HTERT RPE-1 (cell line): ENCODE results near the gene MAP1B.
"Not testable (repeated sequence)": the region's sequence is repeated elsewhere in the genome, so short reads cannot be mapped to it uniquely, and the experiment has no call there.

Experiments used
- in situ Hi-C: fragments of 300-500 bp; cut with MboI; formaldehyde crosslinking; loops from 4 replicates; pipeline ENCODE4 v1.14.3; 2020; ENCODE audit warnings: low sequenced_read_pairs

Gene MAP1B

DNA sequence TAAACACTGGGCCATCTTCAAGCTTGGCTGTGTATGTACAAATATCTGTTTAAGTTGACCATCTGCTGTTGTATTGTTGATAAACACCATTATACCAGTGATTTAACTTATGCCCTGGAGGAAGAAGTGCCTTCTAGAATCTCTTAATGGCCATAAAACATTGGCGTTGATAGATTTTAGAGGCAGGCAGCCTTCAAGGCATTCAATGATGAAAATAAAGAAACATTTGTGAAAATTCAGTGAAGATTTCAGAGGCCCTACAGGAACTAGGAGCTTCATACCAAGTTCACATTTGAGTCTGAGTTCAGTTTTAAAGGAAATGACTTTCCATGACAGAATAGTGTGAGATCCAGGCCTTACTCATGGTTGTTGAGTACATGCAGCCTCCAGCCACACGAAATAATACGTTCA lies 52.2 kb downstream of the MAP1B start:
- in situ Hi-C loops: no loop called here

DNA sequence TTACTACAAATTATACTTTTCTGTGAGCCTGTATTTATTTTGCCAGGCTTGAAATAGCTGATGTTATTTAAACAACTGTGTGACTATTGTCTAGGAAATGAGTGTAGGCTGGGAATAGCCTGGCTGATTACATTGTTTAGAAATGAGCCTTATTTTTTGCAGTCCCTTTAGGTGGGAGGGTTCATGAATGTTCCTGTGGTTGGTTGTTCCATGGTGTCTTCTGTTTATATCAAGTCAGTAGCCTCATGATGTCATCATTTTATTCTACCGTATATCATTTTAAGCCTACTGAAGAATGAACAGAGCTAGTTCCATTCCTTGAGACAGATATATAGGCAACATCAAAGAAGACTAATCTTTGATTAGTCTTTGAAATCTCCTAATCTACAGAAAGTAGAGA lies 53.1 kb downstream of the MAP1B start:
- in situ Hi-C loops: no loop called here

DNA sequence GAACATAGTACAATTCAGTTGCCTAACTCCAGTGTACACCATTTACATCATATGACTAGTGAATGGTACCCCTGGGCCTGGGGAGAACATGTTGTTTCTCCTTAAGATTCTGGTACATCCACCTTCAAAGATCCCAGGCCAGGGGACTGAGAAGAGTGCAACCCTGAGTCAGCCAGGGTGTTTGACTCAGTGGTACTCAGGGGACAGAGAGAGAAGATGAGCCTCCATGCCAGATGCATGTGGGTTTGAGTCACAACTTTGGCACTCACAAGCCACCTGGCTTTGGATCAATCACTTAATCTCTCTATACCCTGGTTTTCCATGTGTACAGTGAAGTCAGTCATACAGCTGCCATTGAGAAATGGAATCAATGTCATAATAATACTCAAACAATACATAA lies 53.7 kb downstream of the MAP1B start:
- in situ Hi-C loops: no loop called here

DNA sequence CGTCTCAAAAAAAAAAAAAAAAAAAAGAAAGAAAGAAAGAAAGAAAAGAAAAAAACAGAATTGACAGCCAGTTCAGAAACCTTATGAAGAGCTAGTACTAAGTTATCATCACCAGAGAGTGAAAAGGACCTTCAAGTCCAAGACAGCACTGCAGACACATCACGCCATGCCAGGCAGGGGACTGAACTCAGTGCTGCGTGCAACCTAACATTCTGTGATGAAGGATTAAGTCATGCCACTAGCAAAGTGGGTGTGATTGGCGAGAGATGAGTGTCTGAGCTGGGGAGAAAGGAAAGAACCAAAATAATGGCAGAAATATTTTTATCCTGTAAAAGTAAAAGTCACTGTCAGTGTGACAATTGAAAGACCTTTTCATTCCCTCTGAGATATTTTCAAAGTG lies 54.7 kb downstream of the MAP1B start:
- in situ Hi-C loops: no loop called here

DNA sequence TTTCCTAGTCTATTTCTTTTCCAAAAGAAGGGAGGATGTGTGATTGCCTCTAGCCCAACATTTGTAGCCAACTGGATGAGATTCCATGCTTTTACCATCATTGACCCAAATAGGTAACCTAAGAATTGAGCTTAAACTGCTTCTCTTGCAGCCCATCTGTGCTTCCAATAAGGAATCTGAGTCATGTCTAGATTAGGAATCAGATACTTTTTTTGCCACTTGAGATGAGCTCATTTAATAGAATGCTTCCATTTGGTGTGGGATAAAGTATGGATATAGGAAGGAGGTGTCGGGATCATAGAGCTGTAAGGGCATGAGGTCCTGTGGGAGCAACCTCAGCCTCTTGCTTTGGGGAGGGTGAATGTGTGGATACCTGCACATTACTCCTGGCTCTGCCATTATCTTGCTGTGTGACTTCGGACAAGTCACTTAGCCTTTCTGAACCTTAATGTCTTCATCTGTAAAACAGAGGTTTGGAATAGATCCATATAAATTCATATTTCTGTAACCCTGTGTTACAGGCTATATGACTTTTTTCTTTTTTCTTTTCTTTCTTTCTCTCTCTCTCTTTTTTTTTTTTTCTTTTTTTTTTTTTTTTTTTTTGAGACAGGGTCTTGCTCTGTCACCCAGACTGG lies 56.2 kb downstream of the MAP1B start:
- in situ Hi-C loops: no loop called here

DNA sequence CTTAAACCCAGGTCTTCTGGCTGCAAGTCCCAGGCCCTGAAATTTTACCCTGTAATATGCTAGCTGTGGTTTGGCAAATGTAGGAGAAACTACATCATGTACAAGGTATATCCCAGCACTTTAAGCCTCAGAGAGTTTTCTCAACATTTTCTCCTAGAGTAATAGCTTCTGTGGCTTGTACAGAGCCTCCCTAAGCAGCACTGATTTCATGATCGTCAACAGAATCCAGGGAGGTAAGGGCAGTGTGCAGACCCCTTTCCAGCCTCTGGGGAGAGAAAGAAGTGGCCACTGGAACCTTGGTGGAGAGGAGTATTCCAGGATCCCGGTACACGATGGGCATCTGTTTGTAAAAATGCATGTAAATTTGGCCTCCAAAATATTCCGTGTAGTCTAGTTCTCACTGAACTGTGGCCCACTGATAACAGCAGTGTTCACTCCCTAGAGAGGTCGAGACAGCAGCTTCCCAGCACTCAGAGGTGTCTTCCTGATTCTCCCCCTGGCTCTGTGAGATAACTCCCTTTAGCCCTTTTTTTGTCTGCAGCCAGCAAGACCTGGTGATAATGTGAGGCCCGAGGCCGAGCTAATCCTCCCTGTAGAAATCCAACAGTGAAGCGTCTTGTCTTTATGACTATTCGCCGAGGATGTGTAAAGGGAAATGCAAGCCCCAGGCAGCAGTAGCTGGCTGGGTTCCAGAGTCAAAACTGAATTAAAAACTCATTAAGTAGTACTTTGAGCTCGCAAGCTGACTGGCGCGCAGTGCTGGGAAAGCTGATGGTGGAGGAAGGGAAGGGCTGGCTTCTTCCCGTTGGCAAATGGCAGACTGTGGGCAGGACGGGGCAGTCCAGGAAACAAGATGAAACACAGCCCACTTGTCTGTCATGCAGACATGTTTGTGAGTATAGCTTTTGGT lies 59.0 kb downstream of the MAP1B start:
- in situ Hi-C loops: no loop called here

DNA sequence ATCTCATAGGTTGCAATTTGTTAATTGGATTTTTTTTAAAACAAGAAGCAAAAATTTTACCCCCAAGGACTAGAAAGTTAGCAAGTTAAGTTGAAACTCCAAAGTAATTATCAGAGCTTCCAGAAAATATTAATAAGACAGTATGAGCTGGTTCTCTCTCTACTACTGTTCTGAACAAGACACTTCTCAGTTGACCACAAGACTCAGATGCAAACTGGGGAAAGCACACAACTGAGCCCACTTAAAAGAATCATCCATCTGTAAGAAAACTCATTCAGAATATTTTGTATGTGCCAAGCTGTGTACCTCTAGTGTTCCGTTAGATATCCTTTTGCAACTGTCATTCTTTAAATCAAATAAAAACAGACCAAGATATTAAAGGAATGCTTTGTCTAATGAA lies 60.0 kb downstream of the MAP1B start:
- in situ Hi-C loops: no loop called here

DNA sequence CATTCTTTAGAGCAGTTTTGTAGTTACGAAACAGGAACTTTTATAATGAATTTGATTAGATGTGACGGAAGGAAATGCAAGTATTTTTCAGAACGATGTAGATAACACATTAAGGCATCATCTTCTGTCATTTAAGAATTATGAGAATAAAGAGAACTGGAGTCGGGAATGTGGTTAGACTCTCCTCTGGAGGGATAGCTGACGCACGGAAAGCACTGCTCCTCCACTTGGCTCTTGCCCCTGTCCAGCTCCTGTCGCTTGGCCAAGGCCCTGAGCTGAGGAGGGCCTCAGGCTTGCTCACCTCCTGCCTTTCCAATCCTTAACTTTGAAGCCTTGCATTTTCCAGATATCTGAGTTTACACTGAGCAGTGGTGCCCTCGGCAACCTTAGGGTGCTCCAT lies 60.5 kb downstream of the MAP1B start:
- in situ Hi-C loops: no loop called here

DNA sequence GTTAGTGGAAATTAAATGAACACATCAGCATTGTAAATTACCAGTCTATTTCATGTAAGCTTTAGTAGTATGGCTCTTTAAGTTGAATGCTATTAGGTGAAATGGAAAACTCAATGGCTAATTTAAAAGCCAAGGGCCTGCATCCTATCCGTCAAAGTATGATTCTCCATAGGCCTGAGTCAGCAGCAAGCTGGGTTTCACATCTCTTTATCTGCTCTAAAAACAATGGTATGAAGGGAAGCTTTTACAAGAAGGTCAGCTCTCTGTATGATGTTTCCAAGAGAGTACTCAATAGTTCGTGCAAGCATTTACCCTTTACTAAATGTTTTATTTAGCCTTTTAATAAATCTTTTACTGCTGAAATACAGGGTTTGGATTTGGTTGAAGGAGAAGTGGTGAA lies 62.8 kb downstream of the MAP1B start:
- in situ Hi-C loops: no loop called here

DNA sequence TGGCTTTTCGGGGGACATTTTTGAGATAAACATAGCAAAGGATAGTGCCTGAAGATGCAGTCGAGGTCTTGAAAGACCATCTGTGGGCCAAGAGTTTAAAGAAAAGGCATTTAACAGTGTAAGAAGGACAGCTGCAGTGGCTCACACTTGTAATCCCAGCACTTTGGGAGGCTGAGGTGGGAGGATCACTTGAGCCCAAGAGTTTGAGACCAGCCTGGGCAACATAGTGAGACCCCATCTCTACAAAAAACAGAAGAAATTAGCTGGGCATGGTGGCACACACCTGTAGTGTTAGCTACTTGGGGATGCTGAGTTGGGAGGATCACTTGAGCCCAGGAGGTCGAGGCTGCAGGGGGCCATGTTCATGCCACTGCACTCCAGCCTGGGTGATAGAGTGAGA lies 63.9 kb downstream of the MAP1B start:
- in situ Hi-C loops: not testable (repeated sequence)

DNA sequence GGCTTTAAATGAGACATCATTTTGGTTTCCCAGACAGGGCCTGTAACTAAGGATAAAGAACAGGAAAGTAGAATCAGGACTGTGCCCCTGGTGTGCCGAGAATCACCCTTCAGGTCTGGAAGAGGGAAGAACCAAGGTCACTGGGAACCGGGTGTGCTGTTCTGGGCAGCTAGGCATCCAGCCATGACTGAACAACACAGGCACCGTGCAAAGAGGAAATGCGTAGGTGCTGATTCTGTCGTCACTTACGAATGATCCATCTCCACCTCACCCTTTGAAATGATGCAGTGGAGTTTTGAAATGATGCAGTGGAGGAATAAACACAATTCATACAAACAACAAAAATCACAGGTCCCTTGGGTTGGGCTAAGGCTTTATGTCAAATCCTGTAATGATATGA lies 64.4 kb downstream of the MAP1B start:
- in situ Hi-C loops: no loop called here

DNA sequence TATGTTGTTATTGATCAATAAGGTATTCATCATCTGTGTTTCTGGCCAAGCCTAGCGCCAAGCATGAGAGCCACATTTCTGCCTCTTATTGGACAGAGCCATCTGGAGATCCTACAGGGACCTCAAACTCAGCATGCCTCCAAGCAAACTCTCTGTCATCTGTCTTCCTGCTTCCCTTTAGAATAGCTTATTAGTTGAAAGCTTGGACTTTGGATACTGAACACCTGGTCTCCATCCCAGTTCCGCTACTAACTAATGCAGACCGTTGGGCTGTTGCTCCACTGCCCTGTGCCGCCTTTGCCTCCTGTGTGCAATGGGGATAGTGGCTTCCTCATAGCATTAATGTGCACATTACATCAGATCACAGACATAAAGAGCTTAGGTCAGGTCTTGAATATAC lies 65.5 kb downstream of the MAP1B start:
- in situ Hi-C loops: no loop called here

DNA sequence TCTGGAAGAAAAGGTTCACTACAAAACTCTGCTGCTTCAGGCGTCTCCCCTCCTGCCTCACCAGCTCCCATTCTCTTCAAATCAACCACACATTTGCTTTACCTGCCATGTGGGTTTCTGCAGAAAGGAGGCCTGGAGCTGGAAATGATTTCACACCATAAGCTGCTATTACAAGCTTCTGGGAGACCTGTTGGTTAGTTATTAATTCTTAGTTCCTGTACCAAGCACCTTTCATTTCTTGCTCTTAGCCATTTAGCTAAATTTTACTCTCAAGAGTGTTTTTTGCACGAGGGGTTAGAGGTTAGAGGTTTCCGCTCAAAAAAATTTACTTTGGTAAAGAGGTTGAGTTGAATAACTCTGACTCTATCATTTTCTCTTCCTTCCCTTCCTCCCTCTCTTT lies 70.3 kb downstream of the MAP1B start:
- in situ Hi-C loops: no loop called here

DNA sequence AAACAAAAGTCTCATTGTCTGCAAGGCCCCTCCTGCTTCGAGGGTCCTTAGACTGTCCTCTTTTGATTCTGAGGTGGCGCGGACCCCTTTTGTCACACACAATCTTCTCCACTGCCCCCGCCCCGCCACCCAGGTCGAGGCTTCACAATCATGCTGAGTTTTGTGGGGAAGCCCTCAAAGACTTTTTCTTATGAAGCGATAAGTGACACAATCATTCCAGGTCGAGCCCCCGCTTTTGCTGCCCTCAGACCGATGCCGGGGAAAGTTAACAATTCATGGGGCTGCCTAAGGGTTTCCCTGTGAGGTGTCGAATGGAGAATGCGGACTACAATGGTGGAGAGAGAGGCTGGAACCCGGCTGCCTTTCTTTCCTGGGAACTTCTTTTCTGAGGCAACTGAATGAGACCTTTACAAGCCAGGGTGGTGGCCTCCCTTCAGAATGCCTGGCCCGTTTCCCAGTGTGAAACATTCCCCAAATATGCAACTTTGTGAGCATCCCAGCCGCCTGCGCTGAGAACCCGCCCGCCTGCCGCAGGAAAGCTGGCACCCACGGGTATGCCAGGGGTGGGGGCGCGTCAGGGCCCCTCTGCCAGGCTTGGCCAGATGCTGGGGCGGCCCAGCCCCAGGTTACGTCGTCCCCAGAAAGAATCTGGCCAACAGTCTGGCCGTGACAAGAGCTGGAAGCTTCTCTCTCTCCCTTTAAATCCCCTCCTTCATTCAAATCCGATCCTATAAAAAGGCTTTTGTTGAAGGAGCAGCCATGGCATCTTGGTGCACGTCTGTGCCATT lies 71.9 kb downstream of the MAP1B start:
- in situ Hi-C loops: no loop called here

DNA sequence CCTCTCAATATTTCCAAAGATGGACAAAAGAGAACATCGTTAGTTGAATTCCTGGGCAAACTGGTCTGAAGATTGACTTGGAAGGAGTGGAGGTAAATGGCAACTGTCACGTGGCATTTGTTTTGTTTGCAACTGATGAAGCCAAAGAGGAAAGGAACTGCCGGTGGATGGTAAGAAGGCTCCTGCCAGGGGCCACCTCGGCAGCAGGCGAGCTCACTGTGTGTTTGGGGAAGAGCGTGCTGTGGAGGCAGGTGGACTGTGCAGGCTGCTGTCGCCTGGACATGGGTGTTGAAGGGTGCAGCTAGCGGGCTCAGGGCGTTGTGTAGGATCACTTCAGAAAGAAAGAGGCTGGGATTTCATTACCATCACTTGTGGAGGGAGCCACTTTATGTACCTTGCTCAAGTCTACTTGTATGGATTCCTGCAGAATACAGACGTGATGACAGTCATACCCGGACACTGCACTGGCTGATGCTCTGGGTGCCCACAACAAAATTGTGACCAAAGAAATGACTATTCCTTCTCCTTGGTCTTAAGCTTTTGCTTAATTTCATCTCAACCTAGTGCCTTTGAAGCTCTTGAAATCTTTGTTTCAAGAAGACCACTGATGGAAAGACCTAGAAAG lies 72.7 kb downstream of the MAP1B start:
- in situ Hi-C loops: no loop called here

DNA sequence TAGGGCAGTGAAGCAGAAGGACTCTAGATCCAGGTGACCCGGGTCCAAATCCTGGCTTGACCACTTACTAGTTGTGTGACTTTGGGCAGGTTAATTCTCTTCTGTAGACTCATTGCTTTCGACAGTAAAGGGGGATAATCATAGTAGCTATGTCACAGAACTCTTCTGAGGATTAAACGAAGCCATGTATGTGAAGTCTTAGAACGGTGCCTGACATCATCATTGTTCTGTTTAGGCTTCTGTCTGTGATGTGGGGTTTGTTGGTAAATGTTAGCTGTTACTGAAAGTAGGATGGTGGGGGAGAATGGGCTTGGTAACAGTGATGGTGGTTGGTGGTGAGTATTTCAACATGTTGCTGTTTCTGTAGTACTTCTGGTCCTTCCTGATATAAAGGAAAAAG lies 73.7 kb downstream of the MAP1B start:
- in situ Hi-C loops: no loop called here

DNA sequence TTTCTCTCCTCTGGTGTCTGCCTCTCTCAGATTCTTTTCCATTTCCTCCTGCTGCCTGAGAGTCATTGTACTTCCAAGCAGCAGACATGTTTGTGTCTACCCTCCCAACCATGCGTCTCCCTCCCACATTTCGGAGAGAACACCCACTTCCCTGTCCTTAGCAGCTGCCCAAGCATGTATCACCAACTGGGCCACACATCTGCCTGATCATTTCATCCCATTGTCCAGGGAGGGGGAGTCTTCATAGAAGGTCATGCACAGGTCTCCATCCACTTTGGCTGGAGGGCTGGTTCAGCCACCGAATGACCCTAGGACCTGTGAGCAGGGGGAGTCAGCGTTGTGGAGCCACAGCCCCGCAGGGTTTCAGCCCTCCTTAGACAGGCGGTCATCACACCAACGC lies 75.4 kb downstream of the MAP1B start:
- in situ Hi-C loops: no loop called here

DNA sequence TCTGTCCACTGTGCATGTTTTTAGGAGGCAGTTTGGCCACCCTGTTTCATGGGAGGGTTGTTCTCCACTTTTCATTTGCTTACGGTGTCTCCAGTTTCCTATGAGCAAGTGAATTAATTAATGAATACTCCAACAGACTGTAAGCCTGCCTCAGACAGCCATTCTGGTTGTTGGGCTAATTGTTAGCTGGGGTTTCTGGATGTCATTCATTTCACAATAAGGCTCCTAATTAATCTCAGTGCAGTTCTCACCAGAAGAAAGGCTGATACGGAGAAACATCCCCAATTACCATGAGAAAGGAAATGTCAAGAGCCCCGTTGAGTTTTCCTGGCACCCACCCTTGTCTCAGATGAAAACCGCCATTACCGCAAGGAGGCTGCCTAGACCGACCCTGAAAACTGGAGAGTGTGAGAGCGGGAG lies 75.8 kb downstream of the MAP1B start:
- in situ Hi-C loops: no loop called here

DNA sequence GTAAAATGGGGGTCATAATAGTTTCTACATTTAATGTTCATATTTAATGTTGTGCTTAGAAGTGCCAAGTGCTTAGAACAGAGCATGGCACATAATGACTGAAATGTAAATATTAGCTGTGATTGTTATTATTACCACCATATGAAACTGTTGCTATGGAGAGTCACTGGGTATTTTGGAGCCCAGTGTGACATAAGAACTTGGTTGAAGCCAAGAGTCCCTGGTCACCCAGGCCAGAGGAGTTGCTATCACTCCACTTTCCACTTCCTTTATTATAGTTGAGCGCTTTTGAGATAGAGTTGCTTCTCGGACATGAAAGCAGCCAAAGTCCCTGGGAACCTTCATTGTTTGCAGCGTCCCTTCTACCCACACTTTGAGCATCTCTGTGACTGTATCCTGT lies 77.1 kb downstream of the MAP1B start:
- in situ Hi-C loops: no loop called here

DNA sequence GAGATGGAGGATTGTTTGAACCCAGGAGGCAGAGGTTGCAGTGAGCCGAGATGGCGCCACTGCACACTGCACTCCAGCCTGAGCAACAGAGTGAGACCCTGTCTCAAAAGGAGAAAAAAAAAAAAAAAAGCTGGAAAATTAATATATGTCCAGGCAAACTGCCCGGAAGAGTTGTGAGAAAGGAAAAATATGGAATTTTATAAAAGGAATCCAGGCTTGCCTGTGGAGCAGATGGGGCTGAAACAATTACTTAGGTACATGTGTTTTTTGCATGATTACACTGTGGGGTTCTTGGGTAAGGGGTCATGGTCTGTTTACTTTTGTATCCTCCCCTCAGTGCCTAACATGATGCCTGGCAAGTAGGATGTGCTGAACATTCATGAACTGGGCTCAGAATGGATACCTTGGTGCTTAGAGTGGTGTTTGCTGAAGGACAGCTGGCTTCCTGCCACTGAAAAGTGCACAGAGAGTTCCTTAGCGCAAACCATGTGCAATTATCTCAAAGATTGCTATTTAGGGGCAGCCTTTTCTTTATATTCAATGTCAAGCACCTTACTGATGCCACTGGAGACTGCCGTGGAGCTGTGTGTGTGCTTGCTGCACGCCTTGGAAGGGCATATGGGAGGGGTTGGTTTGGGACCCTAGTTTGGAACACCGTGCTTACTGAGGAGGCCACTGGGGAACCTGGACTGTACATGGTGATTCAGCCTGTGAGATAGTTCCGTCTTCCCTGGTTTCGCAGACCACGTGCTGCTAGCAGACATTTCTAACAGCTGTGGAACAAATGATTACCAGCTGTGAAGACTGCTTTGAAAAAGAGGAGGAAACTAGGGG lies 78.4 kb downstream of the MAP1B start:
- in situ Hi-C loops: no loop called here
